GM12892 (cell line): Measurements from ENCODE around the gene MTUS2.

Experiments used
- POLR2A ChIP-seq: IDR thresholded peaks from 2 replicates; pipeline ENCODE4 v1.6.1; 2011; ENCODE audit warnings: low read depth, low read length, control low read depth
- POLR2AphosphoS5 ChIP-seq: IDR thresholded peaks from 2 replicates; pipeline ENCODE4 v1.6.1; 2011; ENCODE audit warnings: low read depth, low read length, control low read depth
- TAF1 ChIP-seq: IDR thresholded peaks from 2 replicates; pipeline ENCODE4 v1.6.1; 2011; ENCODE audit warnings: low read depth, mild to moderate bottlenecking, control low read depth, low read length, borderline replicate concordance

GRCh38 chr13:29021311-29021710 is 201.2 kb downstream of the MTUS2 start:
- TF ChIP-seq POLR2A (no peak), POLR2AphosphoS5 (no peak), TAF1 (no peak)
